IPS-NIHi11 (cell line): Measurements from ENCODE around the gene DLGAP4.
"Not testable (repeated sequence)": the region's sequence is repeated elsewhere in the genome, so short reads cannot be mapped to it uniquely, and the experiment has no call there.

Source experiments
- DNase-seq: peaks from one replicate; pipeline ENCODE4 v3.0.0; 2012; ENCODE audit warnings: mixed read lengths, low spot score

The DLGAP4 gene

DNA sequence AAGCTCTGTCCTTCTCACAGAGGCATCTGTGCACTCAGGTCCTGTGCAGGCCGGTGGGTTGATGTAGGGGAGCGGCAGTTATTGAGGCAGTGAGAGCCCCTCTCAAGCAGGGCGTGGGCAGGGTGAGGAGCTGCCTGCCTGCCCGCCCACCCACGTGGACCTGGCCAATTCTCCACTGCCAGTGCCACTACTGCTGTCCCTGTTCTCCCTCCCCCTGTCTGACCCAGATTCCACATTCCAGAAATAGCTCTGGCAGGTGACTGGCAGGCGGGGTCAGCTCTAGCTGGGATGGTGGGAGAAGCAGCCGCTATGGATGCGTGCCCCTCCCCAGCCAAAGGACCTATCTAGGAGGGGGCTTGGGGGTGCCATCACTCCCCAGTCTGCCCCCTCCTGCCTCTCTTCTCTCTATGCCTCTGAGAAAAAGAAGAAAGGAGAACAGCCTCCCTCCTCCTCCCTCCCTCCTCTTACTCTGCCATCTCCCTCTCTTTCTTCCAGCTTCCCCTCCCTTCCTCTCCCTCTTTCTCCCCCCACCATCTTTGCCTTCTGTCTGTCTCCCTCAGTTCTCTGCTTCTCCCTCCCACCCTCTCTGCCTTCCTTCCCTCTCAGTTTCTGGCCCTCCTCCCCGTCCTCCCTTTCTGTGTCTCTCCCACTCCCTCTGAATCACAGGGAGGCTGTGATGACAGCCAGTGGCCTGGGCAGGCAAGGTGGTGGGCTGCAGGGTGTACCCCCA is 148.7 kb downstream of the DLGAP4 start:
- peak; percentile 63 for DNase-seq

GRCh38 chr20:36455972-36456625 is 150.0 kb downstream of the DLGAP4 start:
- no peak for DNase-seq

DNA sequence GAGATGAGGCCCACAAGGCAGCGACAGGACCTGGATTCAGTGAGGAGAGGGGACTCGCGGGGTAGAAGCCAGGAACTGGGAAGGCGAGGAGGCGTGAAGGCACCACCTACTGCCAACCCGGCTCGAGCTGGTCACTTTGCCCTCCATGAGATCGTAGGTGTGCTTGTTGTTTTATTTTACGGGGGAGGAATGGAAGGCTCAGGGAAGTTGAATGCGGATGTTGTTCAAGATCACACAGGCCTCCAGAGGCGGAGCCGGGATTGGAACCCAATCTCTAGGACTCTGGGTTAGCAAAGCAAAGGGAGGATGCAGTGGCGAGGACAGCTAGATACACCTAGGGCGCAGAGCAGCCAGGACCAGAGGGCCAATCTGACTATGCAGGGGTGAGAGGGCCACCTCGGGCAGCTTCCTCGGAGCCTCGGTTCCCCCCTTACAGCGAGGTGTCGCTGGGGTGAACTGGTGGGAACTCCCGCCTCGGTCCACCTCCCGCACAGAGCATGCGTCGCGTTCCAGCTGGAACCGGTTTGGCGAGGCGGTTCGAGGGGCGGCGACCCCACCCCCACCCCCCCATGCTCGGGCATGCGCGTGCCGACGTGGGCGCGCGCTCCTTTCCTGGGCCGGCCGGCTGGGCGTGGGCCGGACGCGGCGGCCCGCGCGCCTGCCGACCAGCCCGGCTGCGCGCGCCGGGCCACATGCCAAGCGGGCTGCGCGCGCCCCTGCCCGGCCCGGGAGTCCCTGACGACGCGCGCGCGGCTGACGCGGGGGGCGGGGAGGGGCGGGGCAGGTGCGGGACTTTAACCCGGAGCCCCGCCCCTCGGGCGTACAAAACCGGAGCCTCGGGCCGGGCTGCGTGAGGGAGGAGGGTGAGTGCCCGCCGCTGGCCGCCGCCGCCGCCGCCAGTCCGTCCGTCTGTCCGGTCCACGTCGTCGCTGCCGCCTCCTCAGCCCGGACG is 154.8 kb downstream of the DLGAP4 start:
- DNase-seq, result peak; percentile 95

GRCh38 chr20:36461600-36462439 is 155.7 kb downstream of the DLGAP4 start:
- peak; percentile 58 for DNase-seq

DNA sequence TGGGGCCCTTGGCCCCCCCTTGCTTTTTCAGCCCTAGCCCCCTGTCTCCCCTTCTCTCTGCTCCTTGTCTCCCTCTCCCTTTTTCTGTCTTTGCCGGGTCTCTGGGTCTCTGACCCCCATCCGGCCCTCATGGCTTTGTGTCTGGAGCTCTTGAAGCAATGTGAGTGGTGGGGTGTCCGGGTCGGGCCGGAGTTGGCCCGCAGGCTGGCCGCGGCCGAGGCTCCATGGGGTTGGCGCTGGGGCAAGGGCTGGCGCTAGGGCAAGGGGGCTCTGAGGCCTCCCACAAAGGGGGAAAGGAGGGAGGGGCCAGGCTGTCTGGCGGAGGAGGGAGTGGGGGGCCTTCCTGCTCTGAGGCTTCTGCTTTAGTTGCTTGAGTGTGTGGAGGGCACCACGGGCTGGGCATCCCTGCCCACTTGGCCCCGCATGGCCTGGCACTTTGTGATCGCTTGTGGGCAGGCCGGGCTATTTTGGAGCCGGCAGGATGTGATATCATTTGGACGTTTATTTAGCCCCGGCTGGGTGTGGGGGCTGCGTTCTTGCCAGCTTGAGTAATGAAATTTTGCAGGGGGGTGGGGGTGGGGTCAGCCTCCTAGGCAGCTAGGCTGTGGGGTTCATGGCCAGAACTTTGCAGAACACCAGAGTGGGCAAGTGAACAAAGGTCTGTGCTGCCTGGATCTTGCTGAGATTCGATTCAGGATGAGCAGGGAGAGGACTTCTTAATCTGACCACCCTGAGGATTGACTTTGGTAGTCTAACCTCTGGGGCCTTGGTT is 156.5 kb downstream of the DLGAP4 start:
- DNase-seq, result no peak

DNA sequence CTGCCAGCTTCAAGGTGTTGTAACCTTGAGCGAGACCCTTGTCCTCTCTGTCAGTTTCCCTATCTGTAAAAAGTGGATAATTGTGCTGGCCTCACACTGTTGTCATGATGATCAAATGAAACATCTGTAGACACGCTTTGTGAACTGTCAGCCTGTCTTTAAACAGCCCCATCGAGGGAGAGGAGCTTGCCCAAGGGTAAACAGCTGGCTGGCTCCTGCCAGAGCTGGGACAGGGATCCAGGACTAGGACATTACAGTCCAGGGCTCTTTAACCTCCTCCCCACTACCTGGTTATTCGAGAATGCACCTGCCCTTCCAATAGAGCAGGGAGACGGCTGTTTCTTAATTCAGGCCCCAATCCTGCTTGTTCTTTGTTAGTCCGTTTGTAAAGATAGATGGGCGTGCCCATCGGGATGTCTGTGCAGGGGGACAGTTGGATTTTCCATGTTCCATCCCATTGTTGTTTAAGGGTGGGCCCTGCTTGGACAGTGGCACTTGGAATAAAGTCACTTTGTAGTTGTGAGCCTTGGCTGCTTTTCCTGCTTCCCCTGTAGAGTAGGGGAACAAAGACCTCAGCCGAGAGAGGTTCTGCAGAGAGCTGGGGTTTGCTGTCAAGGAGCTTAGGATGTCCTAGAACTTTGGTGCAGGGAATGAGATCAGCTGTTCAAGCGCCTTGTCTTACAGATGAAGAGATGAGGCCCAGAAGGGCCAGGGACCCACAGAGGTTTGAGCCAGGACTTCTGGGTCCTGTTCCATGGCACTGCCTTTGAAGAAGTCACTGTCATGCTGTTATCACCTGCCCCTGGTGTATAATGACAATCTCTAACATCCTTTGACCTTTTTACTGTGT is 157.3 kb downstream of the DLGAP4 start:
- no peak for DNase-seq

- DNase-seq, result no peak
These were observed 159.3 kb downstream of the DLGAP4 start for GRCh38 chr20:36465109-36466080.

DNA sequence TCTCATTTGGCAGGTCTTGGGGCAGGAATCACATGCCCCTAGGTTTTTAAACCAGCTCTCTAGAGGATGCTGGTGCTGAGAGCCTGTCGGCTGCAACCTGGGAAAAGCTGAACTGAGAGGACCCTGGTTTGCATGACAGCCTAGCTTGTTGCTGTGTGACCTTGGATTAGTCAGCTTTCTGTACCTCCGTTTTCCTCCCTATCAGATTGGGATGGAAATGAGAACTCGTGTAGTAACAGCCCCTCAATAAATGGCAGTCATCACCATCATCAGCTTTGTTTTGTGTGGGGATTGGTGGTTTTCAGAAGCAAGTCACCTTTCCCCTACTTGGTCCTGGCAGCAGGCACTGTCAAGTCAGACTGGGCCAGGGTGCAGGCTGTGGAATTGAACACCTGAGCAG is 159.9 kb downstream of the DLGAP4 start:
- no peak for DNase-seq

- no peak for DNase-seq
These were observed 161.2 kb downstream of the DLGAP4 start for GRCh38 chr20:36467076-36467999.

DNA sequence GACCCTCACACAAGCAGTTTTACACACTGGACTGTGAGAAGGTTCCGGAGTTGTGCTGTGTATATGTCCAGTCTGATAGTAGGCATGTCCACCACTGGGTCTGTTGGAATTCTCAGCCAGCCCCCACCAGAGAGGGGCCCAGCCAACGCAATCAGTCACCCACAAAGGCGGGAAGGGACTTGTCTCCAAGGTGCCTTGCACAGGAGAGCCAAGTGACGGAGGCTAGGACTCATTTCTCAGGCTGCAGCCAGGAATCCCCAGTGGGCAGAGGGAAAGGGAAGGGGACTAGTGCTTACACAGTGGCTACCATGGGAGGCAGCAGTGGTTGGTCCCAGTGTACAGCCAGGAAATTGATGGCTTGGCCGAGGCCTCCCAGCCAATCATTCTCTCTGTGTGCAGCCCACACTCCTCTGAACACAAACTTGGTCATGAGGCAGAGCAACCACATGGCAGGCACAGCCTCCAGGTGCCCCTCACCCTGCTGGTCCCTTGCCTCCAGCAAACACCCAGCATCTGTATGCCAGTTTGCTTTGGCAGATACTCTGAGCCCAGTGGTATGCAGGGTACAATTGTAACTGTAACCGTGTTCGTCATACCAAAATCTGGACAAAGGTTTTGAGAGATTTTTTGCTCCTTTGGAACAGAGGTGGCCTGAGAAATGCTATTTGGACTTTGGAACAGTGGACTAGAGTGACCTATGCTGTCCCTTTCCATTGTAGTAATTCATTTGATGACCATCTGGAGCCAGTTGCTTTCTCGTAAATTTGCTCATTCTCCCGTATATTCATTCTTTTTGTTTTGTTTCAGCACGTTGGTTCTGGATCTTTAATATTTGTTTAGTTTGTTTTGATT is 162.2 kb downstream of the DLGAP4 start:
- DNase-seq, result no peak

GRCh38 chr20:36469973-36470372 is 163.8 kb downstream of the DLGAP4 start:
- DNase-seq, result no peak

- DNase-seq, result no peak
These were observed 165.9 kb downstream of the DLGAP4 start for GRCh38 chr20:36471885-36472636.

DNA sequence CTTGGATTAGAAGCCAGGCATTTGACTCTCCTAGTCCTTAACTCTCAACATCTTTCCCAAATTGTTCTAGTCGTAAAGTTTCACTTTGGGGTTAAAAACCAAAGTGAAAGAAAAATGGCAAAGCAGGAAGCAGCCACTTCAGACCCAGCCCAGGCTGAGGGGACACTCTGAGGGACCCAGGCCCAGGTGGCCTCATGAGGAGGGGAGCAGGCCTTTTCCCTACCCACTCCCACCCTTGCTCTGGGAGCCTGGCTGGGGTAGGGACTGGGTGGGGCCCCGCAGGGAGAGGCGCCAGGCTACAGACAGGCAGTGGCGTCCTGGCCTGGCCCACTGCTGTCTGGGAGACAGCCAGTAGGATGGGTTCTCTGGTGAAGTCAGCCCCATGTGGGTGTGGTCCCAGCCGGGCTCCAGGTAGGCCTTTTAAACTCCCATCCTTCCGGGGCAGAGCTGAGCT is 166.5 kb downstream of the DLGAP4 start:
- peak; percentile 80 for DNase-seq

- no peak for DNase-seq
These were observed 167.0 kb downstream of the DLGAP4 start for GRCh38 chr20:36473164-36473563.

- no peak for DNase-seq
These were observed 168.4 kb downstream of the DLGAP4 start for GRCh38 chr20:36474563-36474962.

- DNase-seq, result not testable (repeated sequence)
These were observed 168.9 kb downstream of the DLGAP4 start for GRCh38 chr20:36475054-36475453.
